ENCODE data around the gene IL1RAPL2.

IL1RAPL2 gene

GRCh38 chrX:105116486-105116885 is 550.5 kb downstream of the IL1RAPL2 start:
- no peaks in the 10 kb centered on the region for H3K9me3 ChIP-seq (ENCODE audit: control insufficient read depth, low read depth, low read length)
- no peaks in the 10 kb centered on the region for H3K27me3 ChIP-seq (ENCODE audit: control insufficient read depth, insufficient read depth, low read length)
- H3K4me1 ChIP-seq (ENCODE audit: control insufficient read depth, low read depth, low read length) = no peaks in the 10 kb centered on the region
- H3K36me3 ChIP-seq (ENCODE audit: control insufficient read depth, low read depth, low read length) = no peaks in the 10 kb centered on the region
- H3K9ac ChIP-seq (ENCODE audit: low read length) = no peak overlapping the region
- no peak overlapping the region for H3K27ac ChIP-seq (ENCODE audit: low read length)
- H3K4me3 ChIP-seq (ENCODE audit: low read length) = no peak overlapping the region

- H3K9me3 ChIP-seq (ENCODE audit: control insufficient read depth, low read depth, low read length) = no peaks in the 10 kb centered on the region
Measured at GRCh38 chrX:105117621-105118020, 551.6 kb downstream of the IL1RAPL2 start.

GRCh38 chrX:105120463-105120862 is 554.5 kb downstream of the IL1RAPL2 start:
- Histone ChIP-seq H3K27ac (ENCODE audit: low read length) (no peak overlapping the region), H3K27me3 (ENCODE audit: control insufficient read depth, insufficient read depth, low read length) (no peaks in the 10 kb centered on the region), H3K9ac (ENCODE audit: low read length) (no peak overlapping the region), H3K9me3 (ENCODE audit: control insufficient read depth, low read depth, low read length) (no peaks in the 10 kb centered on the region), H3K36me3 (ENCODE audit: control insufficient read depth, low read depth, low read length) (no peaks in the 10 kb centered on the region), H3K4me3 (ENCODE audit: low read length) (no peak overlapping the region), H3K4me1 (ENCODE audit: control insufficient read depth, low read depth, low read length) (no peaks in the 10 kb centered on the region)

More at GRCh38 chrX:105117621-105118020, 551.6 kb downstream of the IL1RAPL2 start:
- Histone ChIP-seq H3K27me3 (ENCODE audit: control insufficient read depth, insufficient read depth, low read length) (no peaks in the 10 kb centered on the region), H3K36me3 (ENCODE audit: control insufficient read depth, low read depth, low read length) (no peaks in the 10 kb centered on the region), H3K4me1 (ENCODE audit: control insufficient read depth, low read depth, low read length) (no peaks in the 10 kb centered on the region), H3K4me3 (ENCODE audit: low read length) (no peak overlapping the region), H3K9ac (ENCODE audit: low read length) (no peak overlapping the region), H3K27ac (ENCODE audit: low read length) (no peak overlapping the region)

GRCh38 chrX:105121186-105121585 is 555.2 kb downstream of the IL1RAPL2 start:
- Histone ChIP-seq H3K36me3 (ENCODE audit: control insufficient read depth, low read depth, low read length) (no peaks in the 10 kb centered on the region), H3K27me3 (ENCODE audit: control insufficient read depth, insufficient read depth, low read length) (no peaks in the 10 kb centered on the region)

GRCh38 chrX:105126201-105126600 is 560.2 kb downstream of the IL1RAPL2 start:
- Histone ChIP-seq H3K4me1 (ENCODE audit: control insufficient read depth, low read depth, low read length) (no peaks in the 10 kb centered on the region), H3K36me3 (ENCODE audit: control insufficient read depth, low read depth, low read length) (no peaks in the 10 kb centered on the region)

More at GRCh38 chrX:105121186-105121585, 555.2 kb downstream of the IL1RAPL2 start:
- H3K27ac ChIP-seq (ENCODE audit: low read length) = no peak overlapping the region
- no peaks in the 10 kb centered on the region for H3K4me1 ChIP-seq (ENCODE audit: control insufficient read depth, low read depth, low read length)
- H3K4me3 ChIP-seq (ENCODE audit: low read length) = no peak overlapping the region
- H3K9me3 ChIP-seq (ENCODE audit: control insufficient read depth, low read depth, low read length) = no peaks in the 10 kb centered on the region
- H3K9ac ChIP-seq (ENCODE audit: low read length) = no peak overlapping the region

GRCh38 chrX:105134273-105134672 is 568.3 kb downstream of the IL1RAPL2 start:
- H3K9me3 ChIP-seq (ENCODE audit: control insufficient read depth, low read depth, low read length) = no peaks in the 10 kb centered on the region
- no peak overlapping the region for H3K27ac ChIP-seq (ENCODE audit: low read length)
- no peaks in the 10 kb centered on the region for H3K36me3 ChIP-seq (ENCODE audit: control insufficient read depth, low read depth, low read length)
- no peak overlapping the region for H3K4me3 ChIP-seq (ENCODE audit: low read length)
- no peaks in the 10 kb centered on the region for H3K27me3 ChIP-seq (ENCODE audit: control insufficient read depth, insufficient read depth, low read length)
- H3K9ac ChIP-seq (ENCODE audit: low read length) = no peak overlapping the region
- peaks cover 10% of the 10 kb centered on the region for H3K4me1 ChIP-seq (ENCODE audit: control insufficient read depth, low read depth, low read length)

More at GRCh38 chrX:105126201-105126600, 560.2 kb downstream of the IL1RAPL2 start:
- H3K4me3 ChIP-seq (ENCODE audit: low read length) = no peak overlapping the region
- no peaks in the 10 kb centered on the region for H3K9me3 ChIP-seq (ENCODE audit: control insufficient read depth, low read depth, low read length)
- H3K27me3 ChIP-seq (ENCODE audit: control insufficient read depth, insufficient read depth, low read length) = no peaks in the 10 kb centered on the region
- H3K27ac ChIP-seq (ENCODE audit: low read length) = no peak overlapping the region
- H3K9ac ChIP-seq (ENCODE audit: low read length) = no peak overlapping the region

- Histone ChIP-seq H3K27me3 (ENCODE audit: control insufficient read depth, insufficient read depth, low read length) (no peaks in the 10 kb centered on the region), H3K9ac (ENCODE audit: low read length) (no peak overlapping the region), H3K4me3 (ENCODE audit: low read length) (no peak overlapping the region), H3K27ac (ENCODE audit: low read length) (no peak overlapping the region), H3K4me1 (ENCODE audit: control insufficient read depth, low read depth, low read length) (peaks cover 6% of the 10 kb centered on the region), H3K36me3 (ENCODE audit: control insufficient read depth, low read depth, low read length) (no peaks in the 10 kb centered on the region), H3K9me3 (ENCODE audit: control insufficient read depth, low read depth, low read length) (no peaks in the 10 kb centered on the region)
Measured at GRCh38 chrX:105136786-105137185, 570.8 kb downstream of the IL1RAPL2 start.

GRCh38 chrX:105150036-105150435 is 584.0 kb downstream of the IL1RAPL2 start:
- H3K9ac ChIP-seq (ENCODE audit: low read length) = no peak overlapping the region
- H3K4me1 ChIP-seq (ENCODE audit: control insufficient read depth, low read depth, low read length) = peaks cover 6% of the 10 kb centered on the region
- H3K36me3 ChIP-seq (ENCODE audit: control insufficient read depth, low read depth, low read length) = no peaks in the 10 kb centered on the region
- H3K27ac ChIP-seq (ENCODE audit: low read length) = no peak overlapping the region
- H3K27me3 ChIP-seq (ENCODE audit: control insufficient read depth, insufficient read depth, low read length) = no peaks in the 10 kb centered on the region
- H3K9me3 ChIP-seq (ENCODE audit: control insufficient read depth, low read depth, low read length) = no peaks in the 10 kb centered on the region
- H3K4me3 ChIP-seq (ENCODE audit: low read length) = no peak overlapping the region

GRCh38 chrX:105150557-105150956 is 584.6 kb downstream of the IL1RAPL2 start:
- Histone ChIP-seq H3K36me3 (ENCODE audit: control insufficient read depth, low read depth, low read length) (no peaks in the 10 kb centered on the region), H3K9ac (ENCODE audit: low read length) (no peak overlapping the region), H3K4me3 (ENCODE audit: low read length) (no peak overlapping the region), H3K9me3 (ENCODE audit: control insufficient read depth, low read depth, low read length) (no peaks in the 10 kb centered on the region), H3K27ac (ENCODE audit: low read length) (no peak overlapping the region), H3K4me1 (ENCODE audit: control insufficient read depth, low read depth, low read length) (peaks cover 6% of the 10 kb centered on the region), H3K27me3 (ENCODE audit: control insufficient read depth, insufficient read depth, low read length) (no peaks in the 10 kb centered on the region)

- H3K9ac ChIP-seq (ENCODE audit: low read length) = no peak overlapping the region
- no peak overlapping the region for H3K4me3 ChIP-seq (ENCODE audit: low read length)
- H3K27me3 ChIP-seq (ENCODE audit: control insufficient read depth, insufficient read depth, low read length) = no peaks in the 10 kb centered on the region
- H3K36me3 ChIP-seq (ENCODE audit: control insufficient read depth, low read depth, low read length) = no peaks in the 10 kb centered on the region
- H3K9me3 ChIP-seq (ENCODE audit: control insufficient read depth, low read depth, low read length) = no peaks in the 10 kb centered on the region
- H3K4me1 ChIP-seq (ENCODE audit: control insufficient read depth, low read depth, low read length) = no peaks in the 10 kb centered on the region
- no peak overlapping the region for H3K27ac ChIP-seq (ENCODE audit: low read length)
Measured at GRCh38 chrX:105167233-105167632, 601.2 kb downstream of the IL1RAPL2 start.

GRCh38 chrX:105168577-105168976 is 602.6 kb downstream of the IL1RAPL2 start:
- no peaks in the 10 kb centered on the region for H3K27me3 ChIP-seq (ENCODE audit: control insufficient read depth, insufficient read depth, low read length)
- no peaks in the 10 kb centered on the region for H3K9me3 ChIP-seq (ENCODE audit: control insufficient read depth, low read depth, low read length)
- H3K27ac ChIP-seq (ENCODE audit: low read length) = no peak overlapping the region
- no peak overlapping the region for H3K4me3 ChIP-seq (ENCODE audit: low read length)
- H3K9ac ChIP-seq (ENCODE audit: low read length) = no peak overlapping the region
- H3K4me1 ChIP-seq (ENCODE audit: control insufficient read depth, low read depth, low read length) = no peaks in the 10 kb centered on the region
- no peaks in the 10 kb centered on the region for H3K36me3 ChIP-seq (ENCODE audit: control insufficient read depth, low read depth, low read length)

- H3K9ac ChIP-seq (ENCODE audit: low read length) = no peak overlapping the region
- no peaks in the 10 kb centered on the region for H3K36me3 ChIP-seq (ENCODE audit: control insufficient read depth, low read depth, low read length)
- no peak overlapping the region for H3K27ac ChIP-seq (ENCODE audit: low read length)
- no peaks in the 10 kb centered on the region for H3K9me3 ChIP-seq (ENCODE audit: control insufficient read depth, low read depth, low read length)
- no peaks in the 10 kb centered on the region for H3K27me3 ChIP-seq (ENCODE audit: control insufficient read depth, insufficient read depth, low read length)
- no peaks in the 10 kb centered on the region for H3K4me1 ChIP-seq (ENCODE audit: control insufficient read depth, low read depth, low read length)
- H3K4me3 ChIP-seq (ENCODE audit: low read length) = no peak overlapping the region
Measured at GRCh38 chrX:105173071-105173470, 607.1 kb downstream of the IL1RAPL2 start.
